Breast epithelium (tissue), 3 donors: ENCODE measurements around the gene APOL3.

ENCODE experiments used
- CTCF ChIP-seq, 3 donors: fragments of 450-650 bp; IDR thresholded peaks; one replicate each; pipeline ENCODE4 v1.5.1; 2016 to 2017; ENCODE audit warnings: antibody characterized with exemption in 3 of 3, mild to moderate bottlenecking in 3 of 3, moderate library complexity in 3 of 3
- POLR2AphosphoS5 ChIP-seq, 3 donors: sonication (generic); formaldehyde crosslinking; IDR thresholded peaks; one replicate each; pipeline ENCODE4 v1.6.1; 2017; ENCODE audit warnings: antibody characterized with exemption in 3 of 3

- TF ChIP-seq CTCF (IDR thresholded peaks at IDR 0.05): no peak
- TF ChIP-seq POLR2AphosphoS5 (IDR thresholded peaks at IDR 0.05): no peak
Observed at GRCh38 chr22:36206255-36206654, 45.7 kb upstream of the APOL3 start.
